Fibroblast of mammary gland (primary cell): ENCODE measurements around the gene ARRDC1.
A peak's percentile ranks its signal among the peaks of the same experiment; 100 is the strongest.

ENCODE experiments used
- DNase-seq: peaks from one replicate; pipeline ENCODE4 v3.0.0-alpha.2; 2010; ENCODE audit warnings: low read depth
- H3K4me3 ChIP-seq: 2 replicates; pipeline ENCODE4 v1.5.1; 2011; ENCODE audit warnings: low read depth, mild to moderate bottlenecking, low read length, moderate library complexity; ENCODE audit not compliant: control insufficient read depth
- CTCF ChIP-seq: conservative IDR thresholded peaks from 2 replicates; pipeline ENCODE4 v1.5.1; 2011; ENCODE audit warnings: low read depth, low read length, inconsistent platforms; ENCODE audit not compliant: control insufficient read depth, insufficient read depth

Gene ARRDC1

DNA sequence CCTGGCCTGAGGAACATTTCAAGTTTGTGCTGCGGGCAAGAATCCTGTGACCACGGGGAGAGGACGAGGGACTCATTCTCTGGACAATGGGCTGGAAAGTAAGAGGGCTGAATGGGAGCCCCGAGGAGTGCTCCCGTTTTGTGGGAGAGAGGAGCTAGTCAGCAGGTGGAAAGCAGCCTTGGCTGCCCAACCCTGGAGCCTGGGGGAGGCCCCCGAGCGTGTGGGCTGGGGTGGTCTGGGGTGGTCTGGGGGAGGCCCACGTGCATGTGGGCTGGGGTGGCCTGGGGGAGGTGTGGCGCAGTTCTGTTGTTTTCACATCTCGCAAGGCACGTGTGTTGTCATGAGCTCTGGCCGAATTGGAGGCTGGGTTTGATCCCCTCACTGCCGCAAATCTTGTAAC lies 40.9 kb downstream of the ARRDC1 start:
- no peak for TF ChIP-seq CTCF
- no peak overlapping the region for H3K4me3 ChIP-seq
- no peak for DNase-seq

DNA sequence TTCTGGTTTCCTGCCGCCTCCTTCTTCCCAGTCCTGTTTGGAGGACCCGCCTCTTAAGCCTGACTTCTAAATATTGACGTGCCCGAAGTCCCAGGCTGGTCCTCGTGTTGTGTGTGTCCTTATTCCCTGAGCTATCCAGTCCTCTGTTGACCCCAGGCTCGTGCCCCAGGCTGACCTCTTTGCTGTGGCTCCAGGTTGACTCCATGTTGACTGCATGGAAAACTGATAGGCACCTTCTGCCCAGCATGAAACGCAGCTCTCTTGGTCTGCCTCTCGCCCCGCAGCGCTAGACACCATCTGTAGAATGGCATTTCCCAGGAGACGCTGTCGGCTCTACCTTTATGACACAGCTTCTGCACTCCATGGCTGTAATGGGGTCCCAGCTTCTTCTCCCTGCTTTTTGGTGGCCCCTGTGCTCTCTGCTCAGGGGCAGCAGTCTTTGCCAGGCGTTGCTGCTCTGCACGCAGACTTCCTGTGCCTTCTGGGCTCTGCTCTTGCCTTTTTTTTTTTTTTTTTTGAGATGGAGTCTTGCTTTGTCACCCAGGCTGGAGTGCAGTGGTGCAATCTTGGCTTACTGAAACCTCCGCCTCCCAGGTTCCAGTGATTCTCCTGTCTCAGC lies 41.7 kb downstream of the ARRDC1 start:
- DNase-seq = no peak
- no peak overlapping the region for H3K4me3 ChIP-seq
- TF ChIP-seq CTCF = no peak

GRCh38 chr9:137648396-137648795 lies 42.9 kb downstream of the ARRDC1 start:
- DNase-seq = peak; percentile 52
- no peak for TF ChIP-seq CTCF

DNA sequence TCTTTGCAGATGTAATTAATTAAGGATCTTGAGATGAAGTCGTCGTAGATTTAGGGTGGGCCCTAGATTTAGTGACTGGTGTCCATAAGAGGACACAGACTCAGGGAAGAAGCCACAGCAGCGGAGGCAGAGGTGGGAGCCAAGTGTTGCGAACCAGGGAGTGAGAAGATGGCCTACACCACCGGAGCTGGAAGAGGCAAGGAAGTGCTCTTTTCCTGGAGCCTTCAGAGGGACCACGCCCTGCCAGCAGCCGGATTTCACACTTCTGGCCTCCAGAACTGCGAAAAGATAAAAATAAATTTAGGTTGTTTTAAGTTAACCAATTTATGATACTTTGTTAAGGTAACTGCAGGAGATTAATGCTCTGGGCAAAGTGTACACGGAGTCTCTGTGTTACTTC lies 44.1 kb downstream of the ARRDC1 start:
- no peak overlapping the region for H3K4me3 ChIP-seq
- no peak for DNase-seq
- TF ChIP-seq CTCF = no peak

More at GRCh38 chr9:137648396-137648795, 42.9 kb downstream of the ARRDC1 start:
- H3K4me3 ChIP-seq = no peak overlapping the region

DNA sequence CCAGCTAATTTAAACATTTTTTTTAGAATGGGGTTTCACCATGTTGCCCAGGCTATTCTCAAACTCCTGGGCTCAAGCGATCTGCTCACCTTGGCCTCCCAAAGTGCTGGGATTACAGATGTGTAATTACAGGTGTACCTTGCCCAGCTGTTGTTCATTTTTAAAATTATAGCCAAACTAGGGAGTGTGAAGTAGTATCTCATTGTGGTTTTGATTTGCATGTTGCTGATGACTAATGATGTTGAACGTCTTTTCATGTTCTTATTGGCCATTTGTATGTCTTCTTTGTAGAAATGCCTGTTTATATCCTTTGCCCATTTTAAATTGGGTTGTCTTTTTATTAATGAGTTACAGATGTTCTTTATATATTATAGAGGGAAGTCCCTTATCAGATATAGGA lies 44.8 kb downstream of the ARRDC1 start:
- no peak overlapping the region for H3K4me3 ChIP-seq
- DNase-seq = peak; percentile 21
- no peak for TF ChIP-seq CTCF

- no peak for TF ChIP-seq CTCF
- no peak for DNase-seq
- no peak overlapping the region for H3K4me3 ChIP-seq
Observed at GRCh38 chr9:137650779-137651178, 45.3 kb downstream of the ARRDC1 start.

DNA sequence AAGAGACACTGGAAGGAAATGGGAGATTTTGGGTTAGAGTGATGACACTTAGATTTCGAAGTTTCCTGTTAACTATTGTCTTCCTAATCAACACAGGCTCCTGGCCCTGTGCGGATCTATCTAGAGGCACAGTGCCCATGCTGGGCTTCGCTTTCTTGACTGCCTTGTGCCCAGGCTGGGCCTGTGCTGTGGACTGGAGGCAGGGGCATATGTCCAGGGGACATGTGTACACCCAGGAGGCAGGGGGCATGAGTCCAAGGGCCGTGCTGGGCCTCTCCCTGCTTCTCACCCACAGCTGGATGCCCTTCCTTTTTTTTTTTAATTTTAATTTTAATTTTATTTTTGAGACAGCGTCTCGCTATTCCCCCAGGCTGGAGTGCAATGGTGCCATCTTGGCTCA lies 50.9 kb downstream of the ARRDC1 start:
- TF ChIP-seq CTCF = no peak
- H3K4me3 ChIP-seq = no peak overlapping the region
- no peak for DNase-seq
